HG03521 (cell line): ENCODE measurements around the gene ANKRD10.

Source experiments
- ATAC-seq: cut with Tn5 transposase; IDR thresholded peaks from one replicate; pipeline ENCODE4 v1.9.1; 2021; ENCODE audit warnings: mild to moderate bottlenecking, moderate library complexity; ENCODE audit not compliant: unreplicated experiment

Gene ANKRD10

DNA sequence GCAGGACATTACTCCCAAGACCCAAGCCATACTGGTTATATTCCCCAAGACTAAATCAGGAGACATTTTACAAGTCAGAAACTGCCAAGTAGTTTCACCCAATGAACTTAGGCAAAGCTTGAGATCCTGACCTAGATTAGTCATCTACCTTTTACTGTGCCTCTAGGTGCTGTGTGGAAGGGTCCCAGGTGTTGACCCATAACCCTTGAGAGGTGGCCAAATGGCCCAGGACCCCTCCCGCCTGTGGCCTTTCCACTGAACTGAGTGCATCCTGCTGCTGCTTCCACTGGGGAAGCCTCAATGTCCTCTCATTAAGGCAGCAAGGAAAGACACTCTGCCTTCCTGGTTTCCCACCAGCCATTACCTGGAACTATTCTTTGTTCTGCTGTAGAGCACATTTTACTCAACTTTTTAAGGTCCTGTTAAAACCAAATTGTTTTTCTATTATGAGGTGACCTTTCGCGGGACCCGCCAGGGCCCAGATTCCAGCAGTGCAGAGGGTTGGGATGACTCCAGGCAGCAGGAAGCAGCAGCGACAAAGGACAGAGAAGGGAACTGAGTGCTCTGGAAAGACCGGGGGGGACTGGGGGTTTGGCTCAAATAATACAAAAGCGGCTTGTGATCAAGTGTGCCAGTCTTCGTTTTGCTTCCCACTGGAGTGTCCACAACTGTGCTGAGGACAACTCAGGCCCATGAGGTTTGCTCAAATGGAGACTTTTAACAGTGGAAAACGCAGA, 27.1 kb downstream of the ANKRD10 start:
- ATAC-seq, result no peak

DNA sequence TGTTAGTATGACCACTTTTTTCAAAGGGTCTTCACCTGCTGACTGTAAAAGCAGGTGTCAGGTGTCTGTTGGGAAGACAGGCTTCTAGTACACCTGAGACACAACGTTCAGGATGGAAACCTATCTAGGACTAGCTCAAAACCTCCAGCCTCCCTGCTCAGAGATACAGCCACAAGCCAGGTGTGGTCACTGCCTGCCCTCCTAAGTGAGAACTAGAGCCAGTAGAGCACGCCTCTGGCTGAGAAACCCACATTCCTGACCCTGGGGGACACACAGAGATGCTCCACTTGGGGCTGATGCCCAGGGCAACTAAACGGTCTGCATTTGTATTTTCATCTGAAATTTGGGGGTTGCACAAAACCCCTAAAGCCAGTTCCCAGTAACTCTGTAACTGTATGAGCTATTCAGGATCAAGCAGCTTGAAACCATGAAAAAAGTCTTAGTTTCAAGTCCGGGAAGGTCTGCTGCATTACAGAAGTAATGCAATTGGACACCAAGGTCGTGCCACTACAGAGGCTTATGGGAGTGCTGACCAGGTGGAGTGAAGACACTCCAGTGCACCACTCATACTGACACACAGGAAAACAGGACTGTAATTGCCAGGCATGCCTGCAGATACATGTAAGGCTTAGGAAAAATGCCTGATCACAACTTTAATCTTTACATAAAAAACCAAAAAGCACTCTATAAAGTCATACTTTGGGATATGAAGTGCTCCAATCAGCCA, 27.8 kb downstream of the ANKRD10 start:
- ATAC-seq, result no peak

DNA sequence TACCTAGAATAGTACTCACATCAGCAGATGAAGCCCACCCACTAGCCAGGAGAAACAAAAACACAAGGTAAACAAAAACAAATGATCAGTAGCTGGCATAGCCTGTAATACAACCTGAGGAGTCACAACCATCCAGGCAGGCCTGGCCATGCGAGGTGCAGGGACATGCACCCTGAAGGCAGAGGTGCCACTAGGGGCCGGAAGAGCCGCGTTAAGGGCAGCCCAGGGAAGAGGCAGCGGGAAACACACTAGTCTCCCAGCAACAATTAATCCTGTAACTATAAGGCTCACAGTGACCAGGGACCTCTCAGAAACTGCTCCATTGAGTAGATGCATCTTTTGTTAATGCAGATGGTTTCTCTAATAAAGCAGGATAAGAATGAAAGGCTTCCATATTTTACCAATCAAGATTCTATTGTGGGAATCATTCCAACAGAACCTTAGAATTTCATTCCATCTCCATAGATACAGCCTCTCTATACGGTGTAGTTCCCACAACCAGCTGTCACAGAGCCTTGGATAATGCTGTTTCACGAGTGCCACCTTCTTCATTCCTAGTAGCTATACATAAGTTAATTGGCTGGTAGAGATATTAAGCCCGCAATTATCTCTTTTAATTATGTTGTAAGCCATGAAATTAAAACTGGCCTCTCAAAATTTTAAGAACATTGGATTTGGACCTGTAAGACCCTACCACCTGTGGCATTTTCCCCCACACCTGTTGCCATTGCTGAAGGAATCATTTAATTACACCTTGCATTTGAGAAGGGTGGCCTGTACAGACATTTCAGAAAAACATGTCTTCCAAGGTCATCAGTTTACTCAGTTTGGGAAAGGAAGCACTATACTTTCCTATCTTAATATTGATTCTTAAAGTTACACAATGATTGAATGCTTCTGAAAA, 28.7 kb downstream of the ANKRD10 start:
- ATAC-seq, result no peak

DNA sequence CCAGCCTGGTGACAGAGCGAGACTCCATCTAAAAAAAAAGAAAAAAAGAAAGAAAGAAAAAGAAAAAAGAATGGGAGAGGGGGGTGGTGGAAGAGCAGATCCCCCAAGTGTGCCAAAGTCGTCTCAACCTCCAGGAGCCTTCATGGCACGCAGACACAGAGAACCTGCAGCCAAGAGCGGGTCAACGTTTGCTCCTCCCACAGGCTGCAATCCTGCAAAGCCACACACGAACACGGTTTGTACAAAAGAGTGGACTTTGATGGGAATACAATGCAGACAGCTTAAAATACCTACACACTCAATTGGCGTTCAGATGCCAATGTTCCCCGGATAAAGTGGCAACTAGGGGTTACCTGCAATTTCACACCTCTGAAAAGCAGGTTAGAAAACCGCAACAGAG, 29.4 kb downstream of the ANKRD10 start:
- ATAC-seq, result no peak

DNA sequence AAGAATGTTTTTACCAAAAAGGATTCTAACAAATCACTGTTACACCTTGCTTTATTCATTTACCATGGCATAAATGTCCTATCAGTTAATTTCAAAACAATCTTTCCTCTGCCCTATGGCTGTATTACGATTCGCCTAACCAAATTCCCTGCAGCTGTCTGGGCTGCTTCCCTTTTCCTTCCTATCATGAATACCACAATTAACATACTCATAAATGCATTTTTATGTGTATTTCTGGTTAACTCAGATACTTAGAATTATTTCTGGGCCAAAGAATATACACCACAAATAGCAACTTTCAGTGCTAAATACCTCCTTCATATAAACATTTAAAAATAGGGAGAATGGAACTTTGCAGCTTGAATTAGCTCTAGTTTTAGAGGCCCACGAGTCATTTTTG, 30.4 kb downstream of the ANKRD10 start:
- no peak for ATAC-seq

DNA sequence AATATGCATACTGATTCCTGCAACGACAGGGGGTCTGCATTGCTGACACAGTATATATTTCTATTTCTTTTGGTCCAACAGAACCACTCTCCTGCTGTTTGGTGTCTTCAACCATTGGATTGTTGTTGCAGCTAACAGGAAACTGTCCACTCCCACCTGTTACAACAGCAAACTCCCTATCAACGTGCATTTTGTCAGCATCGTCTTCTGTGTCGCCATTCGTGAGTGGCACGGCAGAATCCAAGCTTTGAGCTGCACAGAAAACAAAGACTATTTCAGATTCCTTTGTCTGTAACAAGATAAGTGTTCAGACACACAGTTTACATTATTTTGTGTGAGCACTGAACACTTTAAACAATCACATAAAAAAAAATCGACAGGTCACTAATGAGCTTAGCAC, 31.3 kb downstream of the ANKRD10 start:
- no peak for ATAC-seq

DNA sequence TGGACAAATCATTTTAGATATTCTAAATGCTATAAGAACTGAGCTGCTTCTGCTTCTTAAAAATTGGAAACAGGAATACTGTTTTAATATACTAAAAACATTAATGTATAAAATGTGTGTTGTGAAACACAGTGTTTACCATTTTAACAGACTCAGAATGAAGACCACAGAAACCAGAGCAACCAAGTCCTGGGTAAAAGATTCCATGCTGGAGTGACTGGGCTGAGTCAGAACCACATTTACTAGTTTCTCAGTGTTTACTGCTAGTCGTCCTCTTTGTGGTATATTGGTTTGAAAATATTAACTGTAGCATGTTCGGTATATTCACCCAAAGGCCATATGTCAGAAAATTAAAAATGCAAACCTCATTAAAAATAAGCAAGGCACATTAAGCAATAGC, 31.9 kb downstream of the ANKRD10 start:
- no peak for ATAC-seq

DNA sequence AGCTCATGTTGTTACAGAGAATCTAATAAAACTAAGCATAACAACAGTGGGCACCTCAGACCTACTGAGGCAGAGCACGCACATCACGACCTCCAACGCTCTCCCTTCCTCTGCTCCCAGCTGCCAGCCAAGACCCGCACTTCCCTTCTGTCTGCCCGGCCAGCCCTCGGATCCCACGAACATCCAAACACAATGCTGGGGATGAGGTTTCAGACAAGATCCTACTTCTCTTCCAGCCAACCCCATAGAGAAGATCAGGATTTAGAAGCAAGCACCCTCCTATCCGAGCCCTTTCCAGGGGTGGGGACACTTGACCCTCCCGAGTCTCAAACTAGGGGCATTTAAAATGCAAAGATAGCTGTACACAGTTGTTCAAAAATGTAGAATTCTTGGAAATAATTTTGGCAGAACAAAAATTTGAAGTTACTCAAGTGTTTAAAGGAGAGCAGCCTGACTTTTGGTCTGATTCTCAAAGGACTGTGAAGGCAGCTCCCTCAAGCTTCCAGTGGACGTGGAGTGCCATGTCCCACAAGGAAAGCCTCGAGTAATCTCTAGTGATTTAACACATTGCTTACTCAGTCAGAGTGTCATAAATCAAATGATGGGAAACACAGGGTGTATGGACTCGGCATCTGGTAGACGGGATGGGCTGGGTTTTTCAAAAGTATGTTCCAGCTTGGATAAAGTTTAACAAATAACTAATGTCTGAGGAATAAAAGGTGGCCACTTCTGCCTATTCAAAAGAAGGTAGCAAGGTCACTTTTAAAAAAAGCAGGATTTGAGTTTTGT, 32.8 kb downstream of the ANKRD10 start:
- no peak for ATAC-seq

DNA sequence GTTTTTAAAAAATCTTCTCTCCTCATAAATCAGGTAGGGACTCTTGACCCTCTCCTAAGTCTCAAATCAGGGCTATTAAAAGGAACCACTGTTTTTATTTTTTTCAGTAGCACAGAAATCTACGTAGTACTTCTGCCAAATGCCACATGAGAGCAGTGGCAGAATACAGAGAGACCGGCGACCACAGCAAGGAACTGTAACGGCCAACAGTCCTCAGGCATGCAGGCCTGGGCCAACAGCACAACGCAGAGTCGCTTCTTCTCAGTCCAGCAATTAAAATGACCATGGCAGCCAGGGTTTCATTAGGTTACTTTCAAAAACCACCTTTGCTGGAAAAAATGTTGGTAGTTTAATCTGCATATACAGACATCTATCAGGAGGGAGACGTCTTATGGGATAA, 34.2 kb downstream of the ANKRD10 start:
- no peak for ATAC-seq

DNA sequence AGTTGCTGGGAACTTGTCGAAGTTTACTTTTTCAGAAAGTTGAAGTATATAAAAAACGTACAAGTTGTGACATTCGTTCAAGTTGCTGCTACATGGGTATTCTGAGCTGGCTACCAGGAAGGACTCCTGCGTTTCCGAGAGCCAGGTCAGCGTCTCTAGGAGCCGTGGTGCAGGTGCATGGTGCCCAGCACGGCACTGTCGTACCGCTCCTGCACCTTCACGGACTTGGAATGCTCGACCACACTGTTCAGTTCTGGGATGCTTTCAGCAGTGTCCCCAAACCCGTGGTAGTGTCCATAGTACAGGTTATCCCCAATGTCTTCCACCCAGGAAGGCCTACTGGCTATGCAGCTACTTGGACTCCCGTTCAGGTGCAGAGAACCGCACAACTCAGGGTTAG, 35.4 kb downstream of the ANKRD10 start:
- ATAC-seq, result no peak

DNA sequence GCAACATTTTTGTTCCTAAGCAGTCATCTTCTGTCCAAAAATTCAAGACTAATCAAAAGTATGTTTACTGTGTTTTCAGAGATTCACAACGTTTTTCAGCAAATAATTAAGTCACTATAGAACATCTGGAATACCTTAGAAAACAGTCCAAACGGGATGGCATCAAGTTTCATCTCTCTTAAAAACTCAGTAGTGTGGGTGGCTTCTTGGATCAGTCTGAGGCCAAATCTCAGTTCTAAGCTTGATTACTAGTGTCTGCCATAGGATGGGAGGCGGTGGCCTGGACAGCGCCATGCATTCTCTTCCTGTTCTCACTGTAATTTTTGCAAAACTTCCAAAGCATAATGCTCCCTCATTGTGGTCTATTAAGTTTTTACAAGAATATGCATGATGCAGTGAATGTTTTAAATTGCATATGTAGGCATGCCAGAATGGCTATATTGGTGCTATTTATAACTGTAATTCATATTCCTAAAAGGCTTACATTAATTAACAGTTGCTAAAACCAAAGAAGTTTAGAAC, 37.1 kb downstream of the ANKRD10 start:
- ATAC-seq, result no peak

DNA sequence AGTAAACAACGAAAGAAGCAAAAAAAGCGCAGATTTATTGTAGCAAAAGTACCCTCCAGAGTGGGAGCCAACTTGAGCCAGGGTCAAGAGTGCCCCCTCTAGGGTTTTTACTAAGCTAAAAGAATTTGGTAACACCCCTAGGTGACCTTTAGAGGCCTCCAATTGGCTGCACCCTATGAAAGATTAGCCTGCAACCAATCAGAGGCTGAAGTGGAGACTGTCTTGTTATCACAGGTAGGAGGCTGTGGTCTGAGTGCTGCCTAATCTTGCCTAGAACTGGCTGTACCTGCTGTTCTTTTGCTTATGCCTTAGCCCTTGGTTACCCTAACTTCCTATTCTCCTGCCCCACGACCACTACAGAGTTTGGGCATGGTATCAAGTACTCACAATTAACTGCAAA, 38.3 kb downstream of the ANKRD10 start:
- ATAC-seq, result no peak

DNA sequence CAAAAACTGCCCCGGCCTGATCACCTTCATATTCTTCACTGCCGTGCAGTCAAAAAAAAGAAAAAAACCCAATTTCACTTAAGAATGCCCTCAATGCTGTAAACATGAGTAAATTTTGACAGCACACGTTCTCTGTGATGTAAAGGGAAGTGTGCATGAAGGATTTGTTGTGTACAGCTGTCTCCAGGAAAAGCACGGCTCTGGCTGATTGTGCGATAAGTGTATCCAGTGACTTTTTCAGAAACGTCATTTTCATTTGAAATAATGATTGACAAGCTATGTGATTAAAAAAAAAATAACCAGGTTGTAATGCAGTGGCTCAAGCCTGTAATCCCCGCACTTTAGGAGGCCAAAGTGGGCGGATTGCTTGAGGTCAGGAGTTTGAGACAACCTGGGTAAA, 39.6 kb downstream of the ANKRD10 start:
- no peak for ATAC-seq

DNA sequence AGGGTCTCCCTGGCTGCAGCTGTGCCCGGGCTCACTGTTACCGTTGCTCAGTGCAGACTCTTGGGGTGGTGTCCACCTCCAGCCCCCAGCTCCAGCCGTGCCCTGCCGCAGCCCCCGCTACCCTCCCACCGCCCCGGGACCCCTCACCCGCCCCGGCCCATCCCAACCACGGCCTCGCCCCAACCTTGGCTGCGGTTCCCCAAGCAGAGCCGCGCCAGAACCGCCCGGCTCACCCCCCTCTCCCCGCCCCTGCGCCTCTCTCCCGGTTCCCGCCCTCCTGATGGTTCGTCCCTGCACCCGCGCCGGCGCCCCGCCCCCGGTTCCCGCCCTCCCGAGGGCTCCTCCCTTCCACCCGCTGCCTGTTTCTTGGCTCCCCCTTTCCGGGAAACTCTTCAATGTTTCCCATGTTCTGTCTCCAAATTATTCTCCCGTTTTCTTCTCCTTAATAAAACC, 40.3 kb downstream of the ANKRD10 start:
- ATAC-seq, result no peak

DNA sequence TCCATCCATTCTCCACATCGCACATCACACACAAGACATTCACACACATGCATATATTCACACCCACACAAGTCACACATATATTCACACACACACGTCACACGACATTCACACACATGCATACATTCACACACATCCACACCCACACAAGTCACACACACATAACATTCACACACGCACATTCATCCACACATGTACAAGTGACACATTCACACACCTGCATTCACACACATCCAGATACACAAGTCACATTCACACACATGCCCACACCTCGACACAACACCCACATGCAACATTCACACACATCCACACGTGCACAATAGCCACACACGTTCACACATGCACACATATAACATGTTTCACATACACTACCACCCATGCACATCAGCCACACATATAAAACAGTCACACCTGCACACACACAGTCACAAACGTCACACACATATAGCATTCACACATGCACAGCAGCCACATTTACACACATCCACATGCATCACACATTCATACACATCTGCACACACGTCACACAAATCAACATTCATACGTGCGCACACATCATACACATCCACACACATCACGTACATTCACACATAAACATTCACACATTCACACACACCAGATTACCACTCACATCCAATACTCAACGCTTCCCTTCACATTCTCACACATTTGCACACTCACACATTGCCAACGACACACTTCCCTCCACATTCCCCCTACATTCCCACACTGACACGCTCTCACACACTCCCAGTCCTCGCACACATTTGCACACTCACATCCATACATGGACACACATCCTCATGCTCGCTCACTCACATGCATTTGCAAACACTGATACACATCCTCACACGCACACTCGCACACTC, 41.0 kb downstream of the ANKRD10 start:
- no peak for ATAC-seq

DNA sequence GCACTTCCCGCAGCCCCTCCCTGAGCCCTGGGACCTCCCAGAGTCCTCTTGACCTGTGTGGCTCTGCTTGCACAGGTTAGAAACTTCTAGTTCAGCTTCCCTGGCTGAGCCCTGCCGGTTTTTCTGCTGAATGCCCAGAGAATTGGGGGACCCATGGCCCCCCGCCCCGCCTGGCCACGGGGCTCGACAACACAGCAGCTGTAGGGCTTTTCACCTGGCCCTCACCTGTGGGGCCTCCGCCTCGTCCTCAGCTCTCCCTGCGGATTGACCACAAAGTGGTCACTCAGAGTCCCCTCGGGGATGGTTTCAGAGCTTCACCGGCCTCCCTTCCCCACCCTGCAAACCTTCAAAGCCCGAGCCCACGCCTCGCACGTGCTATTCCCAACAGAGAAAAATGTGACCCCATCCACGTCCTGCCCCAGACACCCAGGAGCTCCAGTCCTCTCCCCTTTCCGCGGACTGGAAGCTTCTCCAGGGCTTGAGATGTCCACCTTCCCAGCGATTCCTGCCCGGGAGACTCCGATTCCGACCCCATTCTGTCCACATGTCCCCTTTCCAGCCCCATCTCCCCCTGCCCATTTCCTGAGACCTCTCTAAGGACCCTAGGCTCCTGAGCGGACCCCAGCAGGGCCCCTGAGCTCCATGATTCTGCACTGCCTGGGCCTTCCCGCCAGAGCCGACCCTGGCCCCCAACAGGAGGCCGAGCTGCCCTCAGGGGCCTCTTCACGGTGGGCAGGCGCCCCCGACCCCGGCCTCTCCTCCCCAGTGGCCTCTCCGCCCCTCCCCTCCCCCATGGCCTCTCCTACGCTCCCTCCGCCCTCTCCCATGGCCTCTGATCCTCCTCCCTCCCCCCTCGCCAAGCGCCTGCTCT, 41.9 kb downstream of the ANKRD10 start:
- no peak for ATAC-seq

DNA sequence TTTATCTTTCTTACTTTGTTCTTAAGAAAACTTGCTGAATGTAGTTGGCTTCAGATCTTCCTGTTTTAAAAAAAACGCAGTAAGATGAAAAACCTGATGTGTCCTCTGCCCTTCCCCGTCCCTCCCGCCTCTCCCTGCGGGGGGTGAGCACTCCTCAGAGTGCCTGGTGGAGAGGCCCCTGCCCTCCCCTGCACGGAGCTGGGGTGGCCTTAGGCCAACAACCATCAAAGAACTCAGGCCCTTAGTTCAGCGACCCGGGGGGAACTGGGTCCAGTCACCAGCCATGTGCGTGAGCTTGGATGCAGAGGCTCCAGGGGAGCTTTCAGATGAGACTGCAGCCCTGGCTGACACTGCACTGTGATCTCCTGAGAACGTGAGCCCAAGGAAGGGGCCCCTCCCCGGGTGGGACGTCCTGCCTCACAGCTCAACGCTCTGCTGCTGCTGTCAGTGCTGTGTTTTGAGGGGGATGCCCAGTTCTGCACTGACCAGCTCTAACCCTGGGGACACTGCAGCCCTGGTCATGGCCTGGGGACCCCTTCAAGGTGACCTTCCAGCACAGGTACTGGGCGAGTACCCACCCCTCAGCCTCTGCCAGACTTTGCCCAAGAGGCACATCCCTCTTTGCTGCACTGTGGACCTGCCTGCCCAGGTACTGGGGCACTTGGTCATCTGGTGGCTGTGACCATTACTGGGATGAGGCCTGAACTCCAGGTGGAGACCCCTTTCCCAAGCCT, 42.7 kb downstream of the ANKRD10 start:
- ATAC-seq, result no peak
